K562 (cell line): ENCODE measurements around the gene TTLL11. TPM values are rescaled to one million over a fixed set of nuclear protein-coding genes. Genes with fewer than 3 reads are reported as not detected.

ENCODE experiments used
- ATAC-seq: fragments of 200-7000 bp; cut with Tn5 transposase; 3 replicates; pipeline ENCODE4 v1.9.1; 2020; ENCODE audit warnings: moderate library complexity
- BruUV-seq: library from RNA; stranded (reverse); fragments of 400-500 nt; replicated peaks from 2 replicates; lab custom pipeline; 2021; lab: Mats Ljungman, UMichigan
- CTCF ChIA-PET: fragments of 300-600 bp; formaldehyde crosslinking; extraction: SDS; loops from one replicate; lab custom pipeline; 2021; ENCODE audit warnings: low intra/inter-chr PET ratio; lab: Yijun Ruan, JAX
- POLR2A ChIA-PET: fragments of 300-600, 350-650 bp; sonication (Branson Sonifier 250); formaldehyde crosslinking; extraction: SDS; loops from one replicate; lab custom pipeline; 2021; ENCODE audit warnings: antibody characterized with exemption, inconsistent platforms; lab: Yijun Ruan, JAX
- DNase-seq, 4 experiments: peaks; one replicate each; pipeline versions ENCODE4 v3.0.0 to v3.0.0-alpha.2; 2011 to 2018; ENCODE audit warnings: low spot score in 3 of 4, mixed read lengths in 3 of 4; ENCODE audit errors: extremely low read depth in 1 of 4
- FAIRE-seq: peaks from 2 replicates; lab custom pipeline; 2011; peaks lifted over from hg19 to GRCh38; lab: Jason Lieb, UNC
- H2AFZ ChIP-seq: 2 replicates; pipeline ENCODE4 v1.6.0; 2011; ENCODE audit warnings: low read depth, low read length, control low read depth, inconsistent platforms
- H3K27ac ChIP-seq: fragments of 200-600 bp; 3 replicates; pipeline ENCODE4 v1.8.0; 2011; ENCODE audit warnings: low read depth, mild to moderate bottlenecking, control low read depth, inconsistent platforms, low read length, moderate library complexity, mixed read lengths; ENCODE audit errors: extremely low read depth
- H3K27me3 ChIP-seq, 2 experiments: fragments of 300-600 bp in 1 of 2; 2 replicates in 1 of 2; 3 replicates in 1 of 2; pipeline versions ENCODE4 v1.6.0 to v1.8.0; 2011; ENCODE audit warnings: inconsistent platforms in 2 of 2, low read length in 2 of 2, mild to moderate bottlenecking in 1 of 2, mixed read lengths in 1 of 2, moderate library complexity in 1 of 2; ENCODE audit not compliant: control insufficient read depth in 2 of 2, insufficient read depth in 2 of 2
- H3K36me3 ChIP-seq: fragments of 300-600 bp; 3 replicates; pipeline ENCODE4 v1.8.0; 2011; ENCODE audit warnings: mild to moderate bottlenecking, low read length, inconsistent platforms; ENCODE audit not compliant: control insufficient read depth, insufficient read depth
- H3K4me1 ChIP-seq, 2 experiments: fragments of 200-600 bp in 1 of 2; replicated peaks in 1 of 2; 2 replicates in 1 of 2; 3 replicates in 1 of 2; pipeline versions ENCODE4 v1.5.1 to v1.8.0; 2011; ENCODE audit warnings: inconsistent platforms in 2 of 2, low read length in 2 of 2, mild to moderate bottlenecking in 1 of 2, mixed read lengths in 1 of 2, moderate library complexity in 1 of 2; ENCODE audit not compliant: control insufficient read depth in 2 of 2, insufficient read depth in 2 of 2
- H3K4me2 ChIP-seq: 2 replicates; pipeline ENCODE4 v1.6.1; 2011; ENCODE audit warnings: low read length, control low read depth, inconsistent platforms, mixed read lengths; ENCODE audit not compliant: insufficient read depth
- H3K4me3 ChIP-seq: fragments of 200-600 bp; sonication (generic), shearing (Covaris generic); 2 replicates; pipeline ENCODE4 v1.5.1; 2016; ENCODE audit warnings: control low read depth, inconsistent platforms
- H3K79me2 ChIP-seq: fragments of 200-600 bp; 3 replicates; pipeline ENCODE4 v1.8.0; 2011; ENCODE audit warnings: low read length, inconsistent platforms; ENCODE audit not compliant: control insufficient read depth, insufficient read depth
- H3K9ac ChIP-seq, 2 experiments: 2 replicates each; pipeline versions ENCODE4 v1.6.0 to v1.6.1; 2011; ENCODE audit warnings: low read depth in 2 of 2, low read length in 2 of 2, control low read depth in 1 of 2, inconsistent platforms in 1 of 2, mild to moderate bottlenecking in 1 of 2, mixed read lengths in 1 of 2; ENCODE audit not compliant: insufficient read depth in 1 of 2
- H3K9me1 ChIP-seq: one replicate; pipeline ENCODE4 v1.6.0; 2011; ENCODE audit warnings: inconsistent platforms, mild to moderate bottlenecking, low read length, moderate library complexity; ENCODE audit not compliant: control insufficient read depth, insufficient read depth
- H3K9me3 ChIP-seq: replicated peaks from 2 replicates; pipeline ENCODE4 v1.5.1; 2011; ENCODE audit warnings: low read depth, low read length, inconsistent platforms; ENCODE audit not compliant: control insufficient read depth, insufficient read depth
- H4K20me1 ChIP-seq: replicated peaks from 2 replicates; pipeline ENCODE4 v1.6.1; 2011; ENCODE audit warnings: low read length, inconsistent platforms, mixed read lengths; ENCODE audit not compliant: control insufficient read depth, insufficient read depth
- BRD4 ChIP-seq: fragments of 200-600 bp; sonication (generic); IDR thresholded peaks from 2 replicates; pipeline ENCODE4 v1.6.1; 2017; ENCODE audit warnings: inconsistent platforms
- E2F6 ChIP-seq, 2 experiments: IDR thresholded peaks; 2 replicates each; pipeline ENCODE4 v1.6.1; 2011; ENCODE audit warnings: borderline replicate concordance in 1 of 2, control low read depth in 1 of 2, low read depth in 1 of 2, low read length in 1 of 2, mild to moderate bottlenecking in 1 of 2, mixed read lengths in 1 of 2, moderate library complexity in 1 of 2; ENCODE audit not compliant: insufficient read depth in 1 of 2, insufficient read length in 1 of 2, poor library complexity in 1 of 2, severe bottlenecking in 1 of 2; ENCODE audit errors: extremely low read depth in 1 of 2
- ELF1 ChIP-seq: fragments of 200-800 bp; sonication (Bioruptor generic); IDR thresholded peaks from 2 replicates; pipeline ENCODE4 v1.6.1; 2016; ENCODE audit warnings: missing genetic modification characterization, missing compliant biosample characterization
- HDAC1 ChIP-seq, 2 experiments: fragments of 450-650 bp; IDR thresholded peaks; 2 replicates each; pipeline ENCODE4 v1.6.1; 2016 to 2017; ENCODE audit warnings: inconsistent platforms in 1 of 2, mild to moderate bottlenecking in 1 of 2, moderate library complexity in 1 of 2
- MCM7 ChIP-seq, 2 experiments: fragments of 450-650 bp; IDR thresholded peaks; 2 replicates each; pipeline ENCODE4 v1.6.1; 2016 to 2018
- NFATC3 ChIP-seq: fragments of 450-650 bp; IDR thresholded peaks from 2 replicates; pipeline ENCODE4 v1.6.1; 2017; ENCODE audit warnings: mild to moderate bottlenecking
- POLR3A ChIP-seq: IDR thresholded peaks from 2 replicates; pipeline ENCODE4 v1.6.1; 2011; ENCODE audit warnings: borderline replicate concordance, mild to moderate bottlenecking, moderate library complexity; ENCODE audit not compliant: insufficient read length, insufficient read depth; ENCODE audit errors: extremely low read depth
- SETDB1 ChIP-seq: IDR thresholded peaks from one replicate; pipeline ENCODE4 v1.6.1; 2012; ENCODE audit warnings: low read length, control low read depth, inconsistent platforms
- SRSF3 ChIP-seq: fragments of 200-400 bp; formaldehyde crosslinking; IDR thresholded peaks from 2 replicates; pipeline ENCODE4 v1.6.1; 2016; ENCODE audit warnings: mild to moderate bottlenecking, low read length, moderate library complexity; ENCODE audit not compliant: insufficient read depth
- TCF3 ChIP-seq: sonication (generic); formaldehyde crosslinking; IDR thresholded peaks from 2 replicates; pipeline ENCODE4 v1.4.0; 2020; ENCODE audit warnings: mild to moderate bottlenecking, missing genetic modification reagents
- TFAM ChIP-seq: fragments of 250-450 bp; sonication (Bioruptor Pico); conservative IDR thresholded peaks from 2 replicates; pipeline ENCODE4 v1.5.0; 2021; ENCODE audit warnings: mild to moderate bottlenecking, moderate library complexity
- U2AF2 ChIP-seq: fragments of 200-400 bp; formaldehyde crosslinking; optimal IDR thresholded peaks from 2 replicates; pipeline ENCODE3; 2017; ENCODE audit warnings: low read depth, mild to moderate bottlenecking, low read length
- ZBTB7A ChIP-seq: IDR thresholded peaks from 2 replicates; pipeline ENCODE4 v1.6.1; 2011; ENCODE audit warnings: low read depth, mild to moderate bottlenecking, low read length, moderate library complexity, borderline replicate concordance; ENCODE audit not compliant: control insufficient read depth
- ZNF165 ChIP-seq: fragments of 250-450 bp; sonication (Bioruptor Pico); IDR thresholded peaks from 2 replicates; pipeline ENCODE4 v1.4.0; 2020; ENCODE audit warnings: borderline replicate concordance
- ZNF224 ChIP-seq: sonication (generic); formaldehyde crosslinking; IDR thresholded peaks from 2 replicates; pipeline ENCODE4 v1.8.0; 2022; ENCODE audit warnings: mild to moderate bottlenecking, missing genetic modification reagents
- ZNF609 ChIP-seq: sonication (generic); formaldehyde crosslinking; IDR thresholded peaks from 2 replicates; pipeline ENCODE4 v1.8.1; 2023; ENCODE audit warnings: missing genetic modification reagents, mild to moderate bottlenecking, borderline replicate concordance
- WGBS: fragments of 100-300 bp; shearing (Covaris generic); methylation state at CpG from one replicate; pipeline ENCODE4 v1.1.6; 2016; ENCODE audit warnings: low coverage, mixed read lengths; ENCODE audit not compliant: insufficient coverage; ENCODE audit errors: missing lambda C conversion rate; 5-methylcytosine and 5-hydroxymethylcytosine counted together
- in situ Hi-C: fragments of 300-500 bp; cut with MboI; formaldehyde crosslinking; loops from 4 replicates; pipeline ENCODE4 v1.15.0; 2018; ENCODE audit warnings: inconsistent platforms, mixed read lengths
- intact Hi-C: fragments of 100-400 bp; cut with micrococcal nuclease; formaldehyde crosslinking; loops from 2 replicates; pipeline ENCODE4 v1.14.2; 2022
- polyA plus RNA-seq, 8 experiments: library from polyadenylated mRNA; depleted of rRNA in 4 of 8; stranded (reverse) in 5 of 8; unstranded in 3 of 8; fragments of >200 nt; fragmentation: Nextera tagmentation in 2 of 8; fragmentation: Illumina TruSeq in 1 of 8; extraction: Ambion mirVana in 2 of 8; extraction: Trizol in 1 of 8; gene quantifications; 2 replicates each; pipeline versions ENCODE4 v1.2.1 to v1.2.3, GENCODE V29; 2011 to 2014; ENCODE audit warnings: inconsistent platforms in 1 of 8, missing spikeins in 1 of 8
- total RNA-seq, 7 experiments: library from RNA; depleted of rRNA in 6 of 7; stranded (reverse); fragments of >200 nt in 6 of 7; fragmentation: Illumina TruSeq in 2 of 7; extraction: Trizol in 2 of 7; gene quantifications; 2 replicates each; pipeline versions ENCODE4 v1.2.1 to v1.2.3, GENCODE V29; 2011 to 2021; ENCODE audit warnings: low replicate concordance in 1 of 7

The TTLL11 gene
- total and polyA plus RNA-seq, 9 of the 15 experiments (the other 6 are each of a cell fraction or from before 2014, with no cell fraction given): 0.83 to 4.4 (median 2.7) TPM

- TF ChIP-seq ZNF609 (CRISPR knock-in tag): no peak
These were observed 35.1 kb downstream of the TTLL11 start (continued) for GRCh38 chr9:122058051-122058450.

GRCh38 chr9:122057211-122057610 is 35.9 kb downstream of the TTLL11 start:
- ATAC-seq: no peak
- H3K4me1 ChIP-seq: peaks cover 8 to 13% of the 10 kb centered on the region in 2 experiments; a peak in 3 of 5 replicates
- H3K36me3 ChIP-seq: no peaks in the 10 kb centered on the region
- ChIA-PET CTCF (no interaction called here), POLR2A (no interaction called here)
- H3K9me3 ChIP-seq: no peaks in the 10 kb centered on the region
- no peak overlapping the region for H3K4me2 ChIP-seq
- BruUV-seq: no TSS peak
- intact Hi-C loops (no loop called here), in situ Hi-C loops (no loop called here)
- H3K9ac ChIP-seq: no peak overlapping the region
- WGBS: 56% methylated on average over 10 of the region's 10 CpGs
- no peak overlapping the region for H3K27ac ChIP-seq
- no peaks in the 10 kb centered on the region for H3K27me3 ChIP-seq
- no peak for DNase-seq
- peaks cover 5% of the 10 kb centered on the region for H3K9me1 ChIP-seq
- H3K4me3 ChIP-seq: no peak overlapping the region
- no peak overlapping the region for H2AFZ ChIP-seq
- no peaks in the 10 kb centered on the region for H3K79me2 ChIP-seq
- H4K20me1 ChIP-seq: peaks cover 17% of the 10 kb centered on the region; the same call in 1 of the 2 replicates
- no peak for FAIRE-seq
- TF ChIP-seq U2AF2 (no peak), ZNF165 (CRISPR knock-in tag) (no peak), MCM7 (IDR thresholded peaks at IDR 0.05) (no peak), NFATC3 (no peak), SRSF3 (no peak), TFAM (no peak), POLR3A (no peak), ZNF224 (no peak), HDAC1 (IDR thresholded peaks at IDR 0.05) (no peak), ZBTB7A (no peak), TCF3 (CRISPR knock-in tag) (no peak), ELF1 (tag) (no peak), E2F6 (IDR thresholded peaks at IDR 0.05; ENCODE audit: borderline replicate concordance in 1 of 2, extremely low read depth in 1 of 2, insufficient read depth in 1 of 2, insufficient read length in 1 of 2, low read depth in 1 of 2, low read length in 1 of 2, poor library complexity in 1 of 2, severe bottlenecking in 1 of 2) (no peak), SETDB1 (no peak), BRD4 (no peak)
